KOPT-K1 (cell line): ENCODE measurements around the gene NECAB3.

Experiments used
- H3K27ac ChIP-seq: fragments of 200-600 bp; sonication (generic); 2 replicates; pipeline ENCODE4 v1.5.1; 2016; ENCODE audit warnings: antibody characterized with exemption, mild to moderate bottlenecking, low read depth, low read length; ENCODE audit not compliant: poor library complexity, severe bottlenecking
- H3K36me3 ChIP-seq: fragments of 200-600 bp; sonication (generic); 2 replicates; pipeline ENCODE4 v1.5.1; 2017; ENCODE audit warnings: antibody characterized with exemption, mild to moderate bottlenecking, low read length, moderate library complexity; ENCODE audit not compliant: insufficient read depth
- H3K9me3 ChIP-seq: fragments of 200-600 bp; sonication (generic); 2 replicates; pipeline ENCODE4 v1.5.1; 2017; ENCODE audit warnings: antibody characterized with exemption, low read length, mild to moderate bottlenecking; ENCODE audit not compliant: insufficient read depth, poor library complexity, severe bottlenecking

The NECAB3 gene

GRCh38 chr20:33676652-33677645 lies 2.7 kb upstream of the NECAB3 start:
- Histone ChIP-seq H3K9me3 (no peaks in the 10 kb centered on the region), H3K27ac (no peak overlapping the region), H3K36me3 (peaks cover 96% of the 10 kb centered on the region)

GRCh38 chr20:33676121-33676520 lies 1.9 kb upstream of the NECAB3 start:
- Histone ChIP-seq H3K9me3 (no peaks in the 10 kb centered on the region), H3K27ac (no peak overlapping the region), H3K36me3 (peaks cover 96% of the 10 kb centered on the region)

GRCh38 chr20:33675136-33675959 lies 1.1 kb upstream of the NECAB3 start:
- no peak overlapping the region for H3K27ac ChIP-seq
- peaks cover 96% of the 10 kb centered on the region for H3K36me3 ChIP-seq

GRCh38 chr20:33673410-33674293 lies 576 bp downstream of the NECAB3 start:
- Histone ChIP-seq H3K9me3 (no peaks in the 10 kb centered on the region), H3K36me3 (peaks cover 96% of the 10 kb centered on the region), H3K27ac (no peak overlapping the region)

More at GRCh38 chr20:33675136-33675959, 1.1 kb upstream of the NECAB3 start:
- H3K9me3 ChIP-seq = no peaks in the 10 kb centered on the region

GRCh38 chr20:33673114-33673409 lies 1.2 kb downstream of the NECAB3 start:
- H3K36me3 ChIP-seq = peaks cover 96% of the 10 kb centered on the region
- H3K27ac ChIP-seq = no peak overlapping the region
- H3K9me3 ChIP-seq = no peaks in the 10 kb centered on the region

GRCh38 chr20:33672426-33673113 lies 1.7 kb downstream of the NECAB3 start:
- Histone ChIP-seq H3K27ac (no peak overlapping the region), H3K9me3 (no peaks in the 10 kb centered on the region), H3K36me3 (peaks cover 96% of the 10 kb centered on the region)

- Histone ChIP-seq H3K36me3 (peaks cover 96% of the 10 kb centered on the region), H3K9me3 (no peaks in the 10 kb centered on the region), H3K27ac (no peak overlapping the region)
Observed at GRCh38 chr20:33671573-33672288, 2.5 kb downstream of the NECAB3 start.

GRCh38 chr20:33670715-33671499 lies 3.3 kb downstream of the NECAB3 start:
- no peak overlapping the region for H3K27ac ChIP-seq

GRCh38 chr20:33669873-33670640 lies 4.2 kb downstream of the NECAB3 start:
- H3K36me3 ChIP-seq = peaks cover 87% of the 10 kb centered on the region
- H3K27ac ChIP-seq = no peak overlapping the region

More at GRCh38 chr20:33670715-33671499, 3.3 kb downstream of the NECAB3 start:
- H3K36me3 ChIP-seq = peaks cover 96% of the 10 kb centered on the region
- H3K9me3 ChIP-seq = no peaks in the 10 kb centered on the region

GRCh38 chr20:33669224-33669623 lies 5.0 kb downstream of the NECAB3 start:
- Histone ChIP-seq H3K9me3 (no peaks in the 10 kb centered on the region), H3K36me3 (peaks cover 80% of the 10 kb centered on the region), H3K27ac (no peak overlapping the region)

More at GRCh38 chr20:33669873-33670640, 4.2 kb downstream of the NECAB3 start:
- H3K9me3 ChIP-seq = no peaks in the 10 kb centered on the region

GRCh38 chr20:33668466-33669155 lies 5.6 kb downstream of the NECAB3 start:
- H3K9me3 ChIP-seq = no peaks in the 10 kb centered on the region

More at GRCh38 chr20:33668466-33669155, 5.6 kb downstream of the NECAB3 start:
- no peak overlapping the region for H3K27ac ChIP-seq
- H3K36me3 ChIP-seq = peaks cover 76% of the 10 kb centered on the region
